DND-41 (cell line): Measurements from ENCODE around the gene BMP7.

Experiments
- CTCF ChIP-seq: IDR thresholded peaks from 2 replicates; pipeline ENCODE4 v1.5.1; 2012; ENCODE audit warnings: borderline replicate concordance, low read length, moderate library complexity, mild to moderate bottlenecking; ENCODE audit not compliant: poor library complexity, severe bottlenecking; ENCODE audit errors: extremely low read depth
- EZH2 ChIP-seq: IDR thresholded peaks from 3 replicates; pipeline ENCODE4 v1.6.1; 2012; ENCODE audit warnings: borderline replicate concordance, low read depth, mild to moderate bottlenecking, moderate library complexity, low read length, inconsistent platforms; ENCODE audit not compliant: severe bottlenecking

- TF ChIP-seq CTCF (no peak), EZH2 (no peak)
These were observed 128.0 kb downstream of the BMP7 start for GRCh38 chr20:57138198-57138995.
